Neural progenitor cell (in vitro differentiated cells): ENCODE data around the gene UGGT1. TPM values are rescaled to one million over a fixed set of nuclear protein-coding genes. Genes with fewer than 3 reads are reported as not detected.

Experiments
- DNase-seq: peaks from one replicate; pipeline ENCODE4 v3.0.0-alpha.2; 2016; ENCODE audit warnings: low spot score
- H2AFZ ChIP-seq: fragments of 200-600 bp; sonication (generic); replicated peaks from 2 replicates; pipeline ENCODE4 v1.6.1; 2016; ENCODE audit warnings: antibody characterized with exemption
- H3F3A ChIP-seq: fragments of 200-600 bp; sonication (generic); 2 replicates; pipeline ENCODE4 v1.6.1; 2016; ENCODE audit warnings: antibody characterized with exemption, low read depth
- H3K27ac ChIP-seq: fragments of 200-600 bp; sonication (generic); 2 replicates; pipeline ENCODE4 v1.5.1; 2016; ENCODE audit warnings: mild to moderate bottlenecking
- H3K27me3 ChIP-seq: fragments of 200-600 bp; sonication (generic); 2 replicates; pipeline ENCODE4 v1.6.1; 2016; ENCODE audit warnings: mild to moderate bottlenecking, moderate library complexity
- H3K36me3 ChIP-seq: fragments of 200-600 bp; sonication (generic); 2 replicates; pipeline ENCODE4 v1.5.1; 2016
- H3K4me1 ChIP-seq: fragments of 200-600 bp; sonication (generic); 2 replicates; pipeline ENCODE4 v1.6.1; 2016; ENCODE audit warnings: mixed run types
- H3K4me2 ChIP-seq: fragments of 200-600 bp; sonication (generic); 2 replicates; pipeline ENCODE4 v1.6.1; 2016
- H3K4me3 ChIP-seq: fragments of 200-600 bp; sonication (generic); 2 replicates; pipeline ENCODE4 v1.5.1; 2016
- H3K79me2 ChIP-seq: fragments of 200-600 bp; sonication (generic); 2 replicates; pipeline ENCODE4 v1.6.1; 2016; ENCODE audit warnings: low read depth
- H3K9ac ChIP-seq: fragments of 200-600 bp; sonication (generic); 2 replicates; pipeline ENCODE4 v1.6.1; 2016
- H3K9me3 ChIP-seq: fragments of 200-600 bp; sonication (generic); 2 replicates; pipeline ENCODE4 v1.5.1; 2016; ENCODE audit warnings: low read depth
- H4K20me1 ChIP-seq: fragments of 200-600 bp; sonication (generic); 2 replicates; pipeline ENCODE4 v1.6.1; 2016; ENCODE audit warnings: low read depth
- H3K27ac Mint-ChIP-seq: 3 replicates; pipeline ENCODE4 v1.8.0; 2021; ENCODE audit warnings: mixed read lengths
- H3K27me3 Mint-ChIP-seq: 2 replicates; pipeline ENCODE4 v1.8.0; 2022; ENCODE audit warnings: low read depth, mild to moderate bottlenecking, inconsistent platforms, moderate library complexity, mixed read lengths; ENCODE audit not compliant: insufficient read depth
- H3K36me3 Mint-ChIP-seq: 3 replicates; pipeline ENCODE4 v1.8.0; 2021; ENCODE audit warnings: mixed read lengths
- H3K4me1 Mint-ChIP-seq: 3 replicates; pipeline ENCODE4 v1.8.0; 2021; ENCODE audit warnings: mixed read lengths
- H3K4me3 Mint-ChIP-seq: 3 replicates; pipeline ENCODE4 v1.8.0; 2021; ENCODE audit warnings: mild to moderate bottlenecking, moderate library complexity, mixed read lengths
- H3K9me3 Mint-ChIP-seq: 3 replicates; pipeline ENCODE4 v1.8.0; 2020; ENCODE audit warnings: mixed read lengths
- EZH2 ChIP-seq: fragments of 200-600 bp; sonication (generic); IDR thresholded peaks from 2 replicates; pipeline ENCODE4 v1.6.1; 2017; ENCODE audit warnings: antibody characterized with exemption, mild to moderate bottlenecking, moderate library complexity
- EZH2phosphoT487 ChIP-seq: fragments of 200-600 bp; sonication (generic); IDR thresholded peaks from 2 replicates; pipeline ENCODE4 v1.6.1; 2017; ENCODE audit warnings: antibody characterized with exemption
- total RNA-seq: library from RNA; depleted of rRNA; stranded (reverse); fragments of >200 nt; gene quantifications from 2 replicates; pipeline ENCODE4 v1.2.3, GENCODE V29; 2015; ENCODE audit warnings: low replicate concordance
- TF ChIP-seq, protein P1 (sequence below): fragments of 200-600 bp; sonication (generic); IDR thresholded peaks from 2 replicates; pipeline ENCODE4 v1.5.1; 2017; ENCODE audit warnings: antibody characterized with exemption, mild to moderate bottlenecking

Gene UGGT1
- total RNA-seq, 1 donor from 2014 or later, result 56.3 TPM

DNA sequence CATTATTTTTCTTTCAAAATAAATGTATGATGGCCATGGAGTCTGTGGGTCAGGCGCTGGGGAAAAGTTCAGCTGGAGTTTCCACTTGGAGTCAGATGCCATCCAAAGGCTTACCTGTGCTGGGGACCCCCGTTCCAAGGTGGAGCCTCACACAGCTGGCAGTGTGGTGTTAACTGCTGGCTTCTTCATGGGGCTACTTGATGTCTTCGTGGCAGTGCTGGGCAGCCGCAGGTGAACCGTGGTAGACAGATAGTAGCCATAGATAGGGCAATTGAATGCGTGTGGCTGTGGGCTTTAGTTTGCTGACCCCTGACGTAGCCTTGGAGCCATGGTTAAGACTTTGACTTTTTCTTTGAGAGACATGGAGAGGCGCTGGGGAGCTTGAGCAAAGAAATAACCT is 144.6 kb downstream of the UGGT1 start:
- no peak overlapping the region for H3K27ac Mint-ChIP-seq
- Histone ChIP-seq H3F3A (no peaks in the 10 kb centered on the region), H3K4me3 (no peak overlapping the region), H3K4me1 (peaks cover 6% of the 10 kb centered on the region), H3K4me2 (no peak overlapping the region), H3K9ac (no peak overlapping the region), H4K20me1 (no peaks in the 10 kb centered on the region), H2AFZ (no peak overlapping the region), H3K36me3 (no peaks in the 10 kb centered on the region), H3K79me2 (no peaks in the 10 kb centered on the region), H3K27ac (no peak overlapping the region), H3K9me3 (no peaks in the 10 kb centered on the region), H3K27me3 (peaks cover 31% of the 10 kb centered on the region)
- no peaks in the 10 kb centered on the region for H3K36me3 Mint-ChIP-seq
- H3K4me3 Mint-ChIP-seq, result no peak overlapping the region
- H3K27me3 Mint-ChIP-seq, result peaks cover 5% of the 10 kb centered on the region
- no peak for DNase-seq
- H3K9me3 Mint-ChIP-seq, result no peaks in the 10 kb centered on the region
- H3K4me1 Mint-ChIP-seq, result peaks cover 7% of the 10 kb centered on the region
- TF ChIP-seq EZH2phosphoT487, result no peak
- TF ChIP-seq, protein P1, sequence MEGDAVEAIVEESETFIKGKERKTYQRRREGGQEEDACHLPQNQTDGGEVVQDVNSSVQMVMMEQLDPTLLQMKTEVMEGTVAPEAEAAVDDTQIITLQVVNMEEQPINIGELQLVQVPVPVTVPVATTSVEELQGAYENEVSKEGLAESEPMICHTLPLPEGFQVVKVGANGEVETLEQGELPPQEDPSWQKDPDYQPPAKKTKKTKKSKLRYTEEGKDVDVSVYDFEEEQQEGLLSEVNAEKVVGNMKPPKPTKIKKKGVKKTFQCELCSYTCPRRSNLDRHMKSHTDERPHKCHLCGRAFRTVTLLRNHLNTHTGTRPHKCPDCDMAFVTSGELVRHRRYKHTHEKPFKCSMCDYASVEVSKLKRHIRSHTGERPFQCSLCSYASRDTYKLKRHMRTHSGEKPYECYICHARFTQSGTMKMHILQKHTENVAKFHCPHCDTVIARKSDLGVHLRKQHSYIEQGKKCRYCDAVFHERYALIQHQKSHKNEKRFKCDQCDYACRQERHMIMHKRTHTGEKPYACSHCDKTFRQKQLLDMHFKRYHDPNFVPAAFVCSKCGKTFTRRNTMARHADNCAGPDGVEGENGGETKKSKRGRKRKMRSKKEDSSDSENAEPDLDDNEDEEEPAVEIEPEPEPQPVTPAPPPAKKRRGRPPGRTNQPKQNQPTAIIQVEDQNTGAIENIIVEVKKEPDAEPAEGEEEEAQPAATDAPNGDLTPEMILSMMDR, result no peak
- no peak for TF ChIP-seq EZH2

DNA sequence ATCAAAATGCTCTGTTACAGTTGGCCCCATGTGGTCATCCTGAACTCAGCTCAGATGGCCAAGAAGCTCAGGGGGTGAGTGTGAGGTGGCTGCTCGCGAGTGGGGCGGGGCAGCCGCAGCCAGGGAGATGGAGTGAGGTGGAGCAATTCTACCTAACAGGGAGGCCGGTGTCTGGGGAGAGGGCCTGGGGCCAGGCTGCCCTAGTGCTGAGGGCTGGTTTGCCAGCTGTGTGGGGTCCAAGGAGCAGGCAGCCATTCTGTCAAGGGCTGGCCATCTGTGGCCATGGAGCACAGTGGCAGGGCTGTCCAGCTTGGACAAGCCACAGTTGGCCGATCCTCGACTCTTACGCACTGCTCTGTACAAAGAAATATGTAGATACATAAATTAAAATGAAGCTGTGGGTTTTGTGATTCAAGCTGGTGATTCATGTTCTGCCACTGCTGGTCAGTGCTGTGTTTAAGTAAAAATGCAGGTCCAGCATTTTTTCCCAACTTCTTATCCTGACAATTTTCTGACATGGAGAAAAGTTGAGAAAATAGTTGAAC is 145.6 kb downstream of the UGGT1 start:
- Mint-ChIP-seq H3K4me3 (no peak overlapping the region), H3K27me3 (peaks cover 5% of the 10 kb centered on the region), H3K9me3 (no peaks in the 10 kb centered on the region), H3K36me3 (no peaks in the 10 kb centered on the region), H3K27ac (no peak overlapping the region), H3K4me1 (peaks cover 7% of the 10 kb centered on the region)
- no peak overlapping the region for H3K4me3 ChIP-seq
- peaks cover 6% of the 10 kb centered on the region for H3K4me1 ChIP-seq
- no peaks in the 10 kb centered on the region for H4K20me1 ChIP-seq
- H3K27ac ChIP-seq, result no peak overlapping the region
- no peak overlapping the region for H3K4me2 ChIP-seq
- no peaks in the 10 kb centered on the region for H3K79me2 ChIP-seq
- H3K27me3 ChIP-seq, result peaks cover 23% of the 10 kb centered on the region
- DNase-seq, result no peak
- no peaks in the 10 kb centered on the region for H3F3A ChIP-seq
- H3K9ac ChIP-seq, result no peak overlapping the region
- no peaks in the 10 kb centered on the region for H3K36me3 ChIP-seq
- H3K9me3 ChIP-seq, result no peaks in the 10 kb centered on the region
- TF ChIP-seq EZH2 (no peak), EZH2phosphoT487 (no peak)
- TF ChIP-seq, protein P1, result no peak
- no peak overlapping the region for H2AFZ ChIP-seq

DNA sequence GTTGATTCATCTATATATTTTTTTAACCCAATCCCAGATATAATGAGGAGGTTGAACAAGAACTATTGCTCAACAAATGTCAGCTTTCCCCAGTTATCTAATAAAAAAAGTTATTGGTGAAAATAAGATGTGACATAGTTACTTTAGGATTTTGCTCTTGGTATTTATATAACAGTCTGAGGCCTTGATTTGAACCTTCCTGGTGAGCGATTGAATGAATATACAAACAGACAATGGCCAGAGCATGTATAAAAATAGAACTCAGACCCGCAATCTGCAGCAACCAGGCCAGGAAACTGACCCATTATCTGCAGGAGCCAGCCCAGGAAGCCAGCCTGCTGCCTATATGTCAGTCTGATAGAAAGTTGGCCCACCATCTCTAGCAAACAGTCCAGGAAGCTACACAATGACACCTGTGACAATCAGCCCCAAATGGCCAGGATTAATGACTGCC is 146.1 kb downstream of the UGGT1 start:
- Histone ChIP-seq H3K9me3 (no peaks in the 10 kb centered on the region), H4K20me1 (no peaks in the 10 kb centered on the region), H3K79me2 (no peaks in the 10 kb centered on the region), H3K4me3 (no peak overlapping the region), H3K27ac (no peak overlapping the region), H3K9ac (no peak overlapping the region), H3K36me3 (no peaks in the 10 kb centered on the region), H2AFZ (no peak overlapping the region), H3F3A (no peaks in the 10 kb centered on the region), H3K4me1 (peaks cover 11% of the 10 kb centered on the region), H3K4me2 (no peak overlapping the region), H3K27me3 (peaks cover 18% of the 10 kb centered on the region)
- no peak overlapping the region for H3K4me3 Mint-ChIP-seq
- TF ChIP-seq, protein P1, result no peak
- TF ChIP-seq EZH2 (no peak), EZH2phosphoT487 (no peak)
- peaks cover 12% of the 10 kb centered on the region for H3K4me1 Mint-ChIP-seq
- no peak overlapping the region for H3K27ac Mint-ChIP-seq
- DNase-seq, result no peak
- H3K9me3 Mint-ChIP-seq, result no peaks in the 10 kb centered on the region
- H3K36me3 Mint-ChIP-seq, result no peaks in the 10 kb centered on the region
- peaks cover 8% of the 10 kb centered on the region for H3K27me3 Mint-ChIP-seq
